ENCODE data around the gene TMEM140.

DNA sequence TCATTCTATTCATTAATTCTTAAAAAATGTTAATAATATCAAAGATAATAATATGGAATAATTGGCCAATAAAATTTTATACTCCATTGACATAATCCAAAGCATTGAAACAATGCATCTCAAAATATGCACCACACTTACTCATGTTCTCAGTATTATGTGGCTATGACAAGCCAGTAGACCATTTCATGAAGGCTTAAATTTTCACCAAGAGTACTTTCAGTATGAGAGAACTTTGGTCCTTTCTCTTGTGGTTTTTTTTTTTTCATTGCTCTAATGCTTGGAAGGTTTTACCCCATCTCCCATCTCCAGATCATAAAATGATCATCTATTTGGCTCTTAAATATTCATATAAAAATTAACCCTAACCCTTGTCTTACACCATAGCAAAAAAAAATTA, 45.5 kb upstream of the TMEM140 start:
- TF ChIP-seq POLR2A (IDR thresholded peaks at IDR 0.05), result no peak
- TF ChIP-seq, protein P1, sequence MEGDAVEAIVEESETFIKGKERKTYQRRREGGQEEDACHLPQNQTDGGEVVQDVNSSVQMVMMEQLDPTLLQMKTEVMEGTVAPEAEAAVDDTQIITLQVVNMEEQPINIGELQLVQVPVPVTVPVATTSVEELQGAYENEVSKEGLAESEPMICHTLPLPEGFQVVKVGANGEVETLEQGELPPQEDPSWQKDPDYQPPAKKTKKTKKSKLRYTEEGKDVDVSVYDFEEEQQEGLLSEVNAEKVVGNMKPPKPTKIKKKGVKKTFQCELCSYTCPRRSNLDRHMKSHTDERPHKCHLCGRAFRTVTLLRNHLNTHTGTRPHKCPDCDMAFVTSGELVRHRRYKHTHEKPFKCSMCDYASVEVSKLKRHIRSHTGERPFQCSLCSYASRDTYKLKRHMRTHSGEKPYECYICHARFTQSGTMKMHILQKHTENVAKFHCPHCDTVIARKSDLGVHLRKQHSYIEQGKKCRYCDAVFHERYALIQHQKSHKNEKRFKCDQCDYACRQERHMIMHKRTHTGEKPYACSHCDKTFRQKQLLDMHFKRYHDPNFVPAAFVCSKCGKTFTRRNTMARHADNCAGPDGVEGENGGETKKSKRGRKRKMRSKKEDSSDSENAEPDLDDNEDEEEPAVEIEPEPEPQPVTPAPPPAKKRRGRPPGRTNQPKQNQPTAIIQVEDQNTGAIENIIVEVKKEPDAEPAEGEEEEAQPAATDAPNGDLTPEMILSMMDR (IDR thresholded peaks at IDR 0.05), result no peak
